HG03354 (cell line): Measurements from ENCODE around the gene TTBK1.

Source experiments
- ATAC-seq: cut with Tn5 transposase; IDR thresholded peaks from one replicate; pipeline ENCODE4 v1.9.1; 2021; ENCODE audit warnings: mild to moderate bottlenecking; ENCODE audit not compliant: unreplicated experiment, poor library complexity, severe bottlenecking

TTBK1 gene

DNA sequence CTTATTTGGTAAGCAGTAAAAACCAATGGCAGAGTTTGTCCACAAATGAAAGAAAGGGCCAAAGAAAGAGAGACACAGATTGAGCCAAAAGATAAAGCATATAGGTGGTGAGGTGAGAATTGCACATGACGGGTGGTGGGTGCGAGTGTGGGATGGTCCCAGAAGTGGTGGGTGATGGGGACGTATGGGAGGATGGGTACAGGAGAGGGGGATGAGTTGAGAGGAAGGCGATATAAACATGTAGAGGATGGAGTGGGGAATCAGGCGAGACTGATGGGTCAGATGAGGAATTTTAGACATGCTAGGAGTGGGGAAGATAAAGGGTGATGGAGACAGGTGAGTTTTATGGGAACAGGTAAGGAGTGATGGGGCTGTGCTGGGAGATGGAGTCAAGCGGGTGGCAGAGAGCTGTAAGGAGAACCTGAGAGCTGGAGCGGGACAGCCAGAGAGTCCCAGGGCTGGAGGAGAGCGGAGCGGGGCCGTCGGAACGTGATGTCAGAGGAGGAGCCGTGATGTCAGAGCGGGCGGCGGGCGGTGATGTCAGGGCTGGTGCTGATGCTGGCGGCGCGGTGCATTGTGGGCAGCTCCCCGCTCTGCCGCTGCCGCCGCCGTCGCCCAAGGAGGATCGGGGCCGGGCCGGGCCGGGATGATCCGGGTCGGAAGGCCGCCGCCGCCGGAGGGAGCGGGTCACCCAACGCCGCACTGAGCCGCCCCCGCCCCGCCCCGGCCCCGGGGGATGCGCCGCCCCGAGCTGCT is at the start of gene TTBK1:
Gene TTBK1 (plus strand): TSS at position 574 of the 756 bp plus-strand sequence. CDS start 3,180 bp downstream, outside the sequence.
- ATAC-seq: no peak

DNA sequence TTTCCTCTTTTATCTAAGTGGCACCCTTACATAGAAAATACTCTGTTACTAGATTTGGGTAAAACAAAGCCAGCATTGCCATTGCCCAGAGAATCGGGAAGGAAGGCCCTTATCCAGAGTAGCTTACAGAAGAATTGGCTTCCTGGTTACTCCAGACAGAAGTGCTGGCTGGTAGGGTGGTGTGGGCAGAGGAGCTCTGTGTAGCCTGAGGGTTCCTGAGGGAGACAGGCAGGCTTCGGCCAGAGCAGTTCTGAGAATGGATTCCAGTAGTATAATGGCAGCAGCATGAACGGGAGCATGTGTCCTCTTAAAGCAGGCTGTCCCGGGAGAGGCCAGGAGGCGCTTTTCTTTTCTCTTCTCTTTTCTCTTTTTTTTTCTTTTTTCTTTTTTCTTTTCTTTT is 49.4 kb upstream of the TTBK1 start:
- no peak for ATAC-seq

DNA sequence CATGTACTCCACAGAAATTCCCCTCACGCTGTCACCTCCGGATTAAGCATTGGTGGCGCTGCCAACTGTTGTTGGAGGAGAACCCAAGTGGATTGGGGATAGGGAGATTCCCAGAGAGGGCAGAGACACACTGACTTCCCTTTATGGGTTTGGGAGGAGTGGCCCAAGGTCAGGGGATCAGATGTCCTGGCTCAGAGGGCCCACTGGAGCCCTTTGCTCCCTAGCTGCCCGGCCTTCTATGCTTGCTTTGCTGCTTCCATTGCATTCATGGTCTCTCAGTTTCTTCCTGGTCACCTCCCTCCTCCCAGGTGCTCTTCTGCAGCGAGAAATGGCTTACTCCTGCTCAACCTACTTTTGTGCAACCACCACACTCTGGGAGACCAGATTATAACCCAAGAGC is 46.9 kb upstream of the TTBK1 start:
- no peak for ATAC-seq

GRCh38 chr6:43199912-43200311 is 43.4 kb upstream of the TTBK1 start:
- no peak for ATAC-seq

- no peak for ATAC-seq
Observed at GRCh38 chr6:43200541-43200940, 42.7 kb upstream of the TTBK1 start.

- no peak for ATAC-seq
Observed at GRCh38 chr6:43202451-43202850, 40.8 kb upstream of the TTBK1 start.

GRCh38 chr6:43203029-43203717 is 40.1 kb upstream of the TTBK1 start:
- ATAC-seq: no peak

GRCh38 chr6:43203718-43204095 is 39.6 kb upstream of the TTBK1 start:
- no peak for ATAC-seq

- ATAC-seq: no peak
Observed at GRCh38 chr6:43204271-43205105, 38.8 kb upstream of the TTBK1 start.

DNA sequence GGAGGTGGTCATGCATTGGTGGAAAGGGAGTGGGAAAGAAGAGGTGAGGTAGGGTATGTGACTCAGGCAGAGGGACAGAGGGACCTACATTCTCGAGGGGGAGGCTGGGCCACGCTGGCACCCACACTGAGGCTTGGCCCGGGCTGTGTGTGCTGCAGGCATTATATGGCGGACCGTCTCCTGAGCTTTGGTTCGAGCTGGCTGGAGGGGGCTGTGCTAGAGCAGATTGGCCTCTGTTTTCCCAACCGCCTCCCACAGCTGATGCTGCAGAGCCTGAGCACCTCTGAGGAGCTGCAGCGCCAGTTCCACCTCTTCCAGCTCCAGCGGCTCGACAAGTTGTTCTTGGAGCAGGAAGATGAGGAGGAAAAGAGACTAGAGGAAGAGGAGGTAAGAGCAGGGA is 37.4 kb upstream of the TTBK1 start:
- ATAC-seq: no peak

- ATAC-seq: no peak
Observed at GRCh38 chr6:43207286-43207685, 36.0 kb upstream of the TTBK1 start.

- no peak for ATAC-seq
Observed at GRCh38 chr6:43211955-43212354, 31.3 kb upstream of the TTBK1 start.

- no peak for ATAC-seq
Observed at GRCh38 chr6:43213431-43213830, 29.9 kb upstream of the TTBK1 start.

DNA sequence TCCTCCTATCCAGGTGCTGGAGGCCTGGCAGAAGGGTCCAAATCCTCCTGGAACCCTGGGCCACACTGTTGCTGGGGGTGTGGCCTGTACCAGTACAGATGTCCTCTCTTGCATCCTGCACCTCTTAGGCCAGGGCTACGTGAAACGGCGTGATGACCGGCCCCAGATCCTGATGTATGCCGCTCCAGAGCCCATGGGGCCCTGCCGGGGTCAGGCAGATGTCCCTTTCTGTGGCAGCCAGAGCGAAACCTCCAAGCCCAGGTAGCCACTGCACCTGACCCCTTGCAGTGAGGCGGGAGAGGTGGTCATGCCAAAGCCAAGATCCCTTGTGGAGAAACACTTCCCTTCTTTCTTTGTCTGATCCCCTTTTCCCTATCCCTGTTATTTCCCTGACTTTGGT is 28.2 kb upstream of the TTBK1 start:
- no peak for ATAC-seq

DNA sequence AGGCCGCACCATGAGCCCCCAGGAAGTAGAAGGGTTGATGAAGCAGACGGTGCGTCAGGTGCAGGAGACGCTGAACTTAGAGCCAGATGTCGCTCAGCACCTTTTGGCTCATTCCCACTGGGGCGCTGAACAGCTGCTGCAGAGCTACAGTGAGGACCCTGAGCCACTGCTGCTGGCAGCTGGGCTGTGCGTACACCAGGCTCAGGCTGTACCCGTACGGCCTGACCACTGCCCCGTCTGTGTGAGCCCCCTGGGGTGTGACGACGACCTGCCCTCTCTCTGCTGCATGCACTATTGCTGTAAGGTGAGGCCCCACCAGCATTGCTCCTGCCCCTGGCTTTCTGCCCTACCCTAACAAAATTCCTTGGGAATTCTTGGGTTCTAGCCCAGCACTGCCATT is 27.1 kb upstream of the TTBK1 start:
- no peak for ATAC-seq

GRCh38 chr6:43217351-43217750 is 25.9 kb upstream of the TTBK1 start:
- no peak for ATAC-seq

DNA sequence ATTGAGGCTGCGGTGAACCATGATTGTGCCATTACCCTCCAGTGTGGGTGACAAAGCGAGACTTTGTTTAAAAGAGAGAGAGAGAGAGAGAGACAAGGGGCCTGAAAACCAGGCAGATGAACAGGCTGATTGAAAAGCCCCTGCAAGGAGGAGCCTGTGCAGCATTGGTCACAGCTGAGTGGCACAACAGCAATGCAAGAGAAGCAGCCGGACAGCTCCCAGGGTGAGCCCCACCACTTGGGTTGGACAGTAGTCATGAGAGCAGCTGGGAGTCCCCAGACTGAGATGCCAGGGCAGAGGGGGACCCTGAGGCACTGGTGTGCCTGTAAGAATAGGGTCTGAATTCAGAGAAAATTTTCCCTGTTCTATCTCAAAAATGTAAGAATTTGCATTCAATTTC is 24.2 kb upstream of the TTBK1 start:
- no peak for ATAC-seq

DNA sequence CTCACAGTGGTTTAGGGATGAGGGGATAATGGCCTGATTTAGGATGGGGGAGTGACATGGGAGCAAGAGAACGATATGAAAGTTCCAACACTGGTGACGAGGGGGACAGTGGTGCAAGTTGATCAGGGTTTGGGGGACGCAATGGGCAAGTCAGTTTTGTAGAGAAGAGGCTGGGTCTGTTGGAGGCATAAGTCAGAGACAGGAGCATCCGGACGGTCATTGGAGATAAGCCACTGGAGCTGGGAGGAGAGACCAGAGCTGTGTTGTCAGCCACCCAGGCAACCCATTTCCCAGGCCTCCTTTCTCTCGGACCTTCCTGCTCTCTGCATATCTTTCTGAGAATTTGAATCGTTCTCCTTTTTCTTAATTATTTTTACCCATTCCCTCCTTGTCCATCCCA is 23.5 kb upstream of the TTBK1 start:
- no peak for ATAC-seq

- no peak for ATAC-seq
Observed at GRCh38 chr6:43220439-43220951, 22.8 kb upstream of the TTBK1 start.
